Globus pallidus (tissue), 1 donor: ENCODE results near the gene GREM2.

Experiments used
- DNase-seq: peaks from one replicate; pipeline ENCODE4 v3.0.0-alpha.2; 2015; ENCODE audit warnings: low spot score

Gene GREM2

GRCh38 chr1:240455228-240455821 lies 156.6 kb downstream of the GREM2 start:
- DNase-seq: no peak

- DNase-seq: no peak
Measured at GRCh38 chr1:240445369-240445768, 166.6 kb downstream of the GREM2 start.

GRCh38 chr1:240441669-240442068 lies 170.3 kb downstream of the GREM2 start:
- DNase-seq: no peak
